ENCODE data around the gene NSUN3.
"Not testable (repeated sequence)": the region's sequence is repeated elsewhere in the genome, so short reads cannot be mapped to it uniquely, and the experiment has no call there.

NSUN3 gene

GRCh38 chr3:94028093-94028837, 34.6 kb upstream of the NSUN3 start, which contains the start of gene STX19:
Gene STX19, minus strand, starts transcription at chr3:94028597. Its CDS starts 13,328 bp downstream, at chr3:94015269.
- DNase-seq (ENCODE audit: low read depth in 2 of 2), result peak in 1 of 2 donors; percentile 17
- no peak for TF ChIP-seq CTCF (IDR thresholded peaks at IDR 0.05; ENCODE audit: low read depth, low read length)
- no peak within 1 kb of the TSS for H3K4me3 ChIP-seq (replicated peaks in 1 of 2; ENCODE audit: low read depth in 2 of 2, low read length in 2 of 2)

- DNase-seq (ENCODE audit: low read depth in 2 of 2), result peak; percentile 49 to 74
- TF ChIP-seq CTCF (IDR thresholded peaks at IDR 0.05; ENCODE audit: low read depth, low read length), result peak; percentile 73
- H3K4me3 ChIP-seq (replicated peaks in 1 of 2; ENCODE audit: low read depth in 2 of 2, low read length in 2 of 2), result no peak overlapping the region
Measured at GRCh38 chr3:94036909-94037507, 25.9 kb upstream of the NSUN3 start.

GRCh38 chr3:94043285-94043684, 19.6 kb upstream of the NSUN3 start:
- no peak for TF ChIP-seq CTCF (IDR thresholded peaks at IDR 0.05; ENCODE audit: low read depth, low read length)
- H3K4me3 ChIP-seq (replicated peaks in 1 of 2; ENCODE audit: low read depth in 2 of 2, low read length in 2 of 2), result no peak overlapping the region
- DNase-seq (ENCODE audit: low read depth in 2 of 2), result no peak

- not testable (repeated sequence) for H3K4me3 ChIP-seq (replicated peaks in 1 of 2; ENCODE audit: low read depth in 2 of 2, low read length in 2 of 2); DNase-seq (ENCODE audit: low read depth in 2 of 2)
Measured at GRCh38 chr3:94044100-94044936, 18.5 kb upstream of the NSUN3 start.

GRCh38 chr3:94046533-94046932, 16.3 kb upstream of the NSUN3 start:
- no peak for TF ChIP-seq CTCF (IDR thresholded peaks at IDR 0.05; ENCODE audit: low read depth, low read length)
- no peak overlapping the region for H3K4me3 ChIP-seq (replicated peaks in 1 of 2; ENCODE audit: low read depth in 2 of 2, low read length in 2 of 2)
- no peak for DNase-seq (ENCODE audit: low read depth in 2 of 2)

- no peak for TF ChIP-seq CTCF (IDR thresholded peaks at IDR 0.05; ENCODE audit: low read depth, low read length)
- no peak for DNase-seq (ENCODE audit: low read depth in 2 of 2)
- no peak overlapping the region for H3K4me3 ChIP-seq (replicated peaks in 1 of 2; ENCODE audit: low read depth in 2 of 2, low read length in 2 of 2)
Measured at GRCh38 chr3:94049267-94049666, 13.6 kb upstream of the NSUN3 start.

- no peak overlapping the region for H3K4me3 ChIP-seq (replicated peaks in 1 of 2; ENCODE audit: low read depth in 2 of 2, low read length in 2 of 2)
- DNase-seq (ENCODE audit: low read depth in 2 of 2), result no peak
- TF ChIP-seq CTCF (IDR thresholded peaks at IDR 0.05; ENCODE audit: low read depth, low read length), result no peak
Measured at GRCh38 chr3:94050546-94050945, 12.3 kb upstream of the NSUN3 start.

Measured in cardiac fibroblast (primary cell).